NCI-H460 (cell line): ENCODE data around the gene CACNB2. TPM values are rescaled to one million over a fixed set of nuclear protein-coding genes. Genes with fewer than 3 reads are reported as not detected.
"Not testable (repeated sequence)": the region's sequence is repeated elsewhere in the genome, so short reads cannot be mapped to it uniquely, and the experiment has no call there.

Experiments used
- DNase-seq: peaks from one replicate; pipeline ENCODE4 v3.0.0-alpha.2; 2016; ENCODE audit warnings: low read depth; ENCODE audit errors: extremely low read depth
- total RNA-seq: library from RNA; depleted of rRNA; stranded (reverse); fragments of >200 nt; shearing (Covaris generic); gene quantifications from 2 replicates; pipeline ENCODE4 v1.2.3, GENCODE V29; 2014

Gene CACNB2
- total RNA-seq, 1 experiment from 2014 or later, result 2.6 TPM

GRCh38 chr10:18436902-18437301 lies 296.7 kb downstream of the CACNB2 start:
- no peak for DNase-seq

- no peak for DNase-seq
These were observed 297.3 kb downstream of the CACNB2 start for GRCh38 chr10:18437486-18437885.

GRCh38 chr10:18438361-18439126 lies 298.3 kb downstream of the CACNB2 start:
- DNase-seq, result no peak

- DNase-seq, result no peak
These were observed 299.4 kb downstream of the CACNB2 start for GRCh38 chr10:18439601-18440000.

- DNase-seq, result not testable (repeated sequence)
These were observed 305.4 kb downstream of the CACNB2 start for GRCh38 chr10:18445635-18446034.

- no peak for DNase-seq
These were observed 306.0 kb downstream of the CACNB2 start for GRCh38 chr10:18446205-18446604.

- DNase-seq, result no peak
These were observed 309.4 kb downstream of the CACNB2 start for GRCh38 chr10:18449611-18450026.

GRCh38 chr10:18450298-18450697 lies 310.1 kb downstream of the CACNB2 start:
- DNase-seq, result no peak

- DNase-seq, result no peak
These were observed 315.1 kb downstream of the CACNB2 start for GRCh38 chr10:18455086-18455884.

- no peak for DNase-seq
These were observed 316.8 kb downstream of the CACNB2 start for GRCh38 chr10:18456984-18457383.

- DNase-seq, result no peak
These were observed 319.8 kb downstream of the CACNB2 start for GRCh38 chr10:18460032-18460431.

- no peak for DNase-seq
These were observed 323.5 kb downstream of the CACNB2 start for GRCh38 chr10:18463673-18464211.

- DNase-seq, result no peak
These were observed 328.9 kb downstream of the CACNB2 start for GRCh38 chr10:18469125-18469524.

- no peak for DNase-seq
These were observed 332.8 kb downstream of the CACNB2 start for GRCh38 chr10:18472977-18473376.

- DNase-seq, result no peak
These were observed 333.3 kb downstream of the CACNB2 start for GRCh38 chr10:18473424-18474117.

GRCh38 chr10:18474118-18474455 lies 333.9 kb downstream of the CACNB2 start:
- no peak for DNase-seq

- DNase-seq, result no peak
These were observed 335.9 kb downstream of the CACNB2 start for GRCh38 chr10:18476076-18476647.

GRCh38 chr10:18478354-18478753 lies 338.1 kb downstream of the CACNB2 start:
- no peak for DNase-seq

GRCh38 chr10:18479502-18479901 lies 339.3 kb downstream of the CACNB2 start:
- no peak for DNase-seq

- no peak for DNase-seq
These were observed 343.4 kb downstream of the CACNB2 start for GRCh38 chr10:18483516-18484186.
